WERI-Rb-1 (cell line): ENCODE measurements around the gene SLC13A3.

Experiments
- DNase-seq: peaks from one replicate; pipeline ENCODE4 v3.0.0-alpha.2; 2020
- H3K27ac ChIP-seq: fragments of 250-450 bp; sonication (Bioruptor Pico); 2 replicates; pipeline ENCODE4 v1.5.1; 2020; ENCODE audit warnings: mild to moderate bottlenecking, moderate library complexity
- H3K27me3 ChIP-seq: fragments of 250-450 bp; sonication (Bioruptor Pico); 2 replicates; pipeline ENCODE4 v1.5.1; 2021; ENCODE audit warnings: mild to moderate bottlenecking, low read depth, moderate library complexity; ENCODE audit not compliant: insufficient read depth, severe bottlenecking
- H3K36me3 ChIP-seq: fragments of 250-450 bp; sonication (Bioruptor Pico); 2 replicates; pipeline ENCODE4 v1.5.1; 2020; ENCODE audit warnings: mild to moderate bottlenecking, moderate library complexity
- H3K4me3 ChIP-seq: 2 replicates; pipeline ENCODE4 v1.5.1; 2011; ENCODE audit warnings: low read depth, mild to moderate bottlenecking, control low read depth, low read length
- H3K9me3 ChIP-seq: fragments of 250-450 bp; sonication (Bioruptor Pico); 2 replicates; pipeline ENCODE4 v1.5.1; 2021; ENCODE audit warnings: mild to moderate bottlenecking, moderate library complexity; ENCODE audit not compliant: severe bottlenecking
- TF ChIP-seq, protein P1 (sequence below): IDR thresholded peaks from 2 replicates; pipeline ENCODE4 v1.5.1; 2011; ENCODE audit warnings: low read depth, mild to moderate bottlenecking, control low read depth, inconsistent platforms, low read length

SLC13A3 gene

DNA sequence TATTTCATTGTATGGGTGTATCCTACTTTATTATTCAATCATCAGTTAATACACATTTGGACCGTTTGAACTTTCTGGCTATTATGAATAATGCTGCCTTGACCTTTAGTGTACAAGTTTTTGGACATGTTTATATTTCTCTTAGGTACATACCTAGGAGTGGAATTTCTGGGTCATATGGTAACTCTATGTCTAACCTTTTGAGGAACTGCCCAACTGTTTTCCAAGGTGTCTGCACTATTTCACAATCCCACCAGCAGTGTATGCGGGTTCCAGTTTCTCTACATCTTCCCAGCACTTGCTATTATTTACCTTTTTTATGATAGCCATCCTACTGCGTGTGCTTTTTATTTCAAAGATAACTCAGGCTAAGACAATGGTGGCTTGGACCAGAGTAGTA is 14.3 kb upstream of the SLC13A3 start:
- Histone ChIP-seq H3K27ac (no peak overlapping the region), H3K4me3 (no peak overlapping the region), H3K9me3 (no peaks in the 10 kb centered on the region), H3K27me3 (no peaks in the 10 kb centered on the region), H3K36me3 (no peaks in the 10 kb centered on the region)
- TF ChIP-seq, protein P1, sequence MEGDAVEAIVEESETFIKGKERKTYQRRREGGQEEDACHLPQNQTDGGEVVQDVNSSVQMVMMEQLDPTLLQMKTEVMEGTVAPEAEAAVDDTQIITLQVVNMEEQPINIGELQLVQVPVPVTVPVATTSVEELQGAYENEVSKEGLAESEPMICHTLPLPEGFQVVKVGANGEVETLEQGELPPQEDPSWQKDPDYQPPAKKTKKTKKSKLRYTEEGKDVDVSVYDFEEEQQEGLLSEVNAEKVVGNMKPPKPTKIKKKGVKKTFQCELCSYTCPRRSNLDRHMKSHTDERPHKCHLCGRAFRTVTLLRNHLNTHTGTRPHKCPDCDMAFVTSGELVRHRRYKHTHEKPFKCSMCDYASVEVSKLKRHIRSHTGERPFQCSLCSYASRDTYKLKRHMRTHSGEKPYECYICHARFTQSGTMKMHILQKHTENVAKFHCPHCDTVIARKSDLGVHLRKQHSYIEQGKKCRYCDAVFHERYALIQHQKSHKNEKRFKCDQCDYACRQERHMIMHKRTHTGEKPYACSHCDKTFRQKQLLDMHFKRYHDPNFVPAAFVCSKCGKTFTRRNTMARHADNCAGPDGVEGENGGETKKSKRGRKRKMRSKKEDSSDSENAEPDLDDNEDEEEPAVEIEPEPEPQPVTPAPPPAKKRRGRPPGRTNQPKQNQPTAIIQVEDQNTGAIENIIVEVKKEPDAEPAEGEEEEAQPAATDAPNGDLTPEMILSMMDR: no peak
- no peak for DNase-seq

DNA sequence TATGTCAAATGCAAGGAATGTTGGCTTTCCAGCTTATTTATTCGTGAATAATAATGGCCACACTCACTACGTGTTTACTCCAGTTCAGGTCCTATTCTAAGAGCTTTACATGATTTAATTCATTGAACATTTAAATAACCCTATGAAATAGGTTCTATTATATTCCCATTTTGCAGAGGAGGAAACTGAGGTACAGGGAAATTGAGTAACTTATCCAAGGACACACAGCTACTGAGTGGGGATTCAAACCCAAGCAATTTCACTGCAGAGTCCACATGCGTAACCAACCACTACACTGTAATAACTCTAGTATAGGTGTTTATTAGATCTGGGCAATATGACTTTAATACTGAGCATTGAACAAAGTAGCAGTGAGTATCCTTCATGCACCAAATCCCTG is 12.3 kb upstream of the SLC13A3 start:
- TF ChIP-seq, protein P1: no peak
- DNase-seq: no peak
- H3K9me3 ChIP-seq: no peaks in the 10 kb centered on the region
- no peak overlapping the region for H3K4me3 ChIP-seq
- no peaks in the 10 kb centered on the region for H3K36me3 ChIP-seq
- H3K27ac ChIP-seq: no peak overlapping the region
- H3K27me3 ChIP-seq: no peaks in the 10 kb centered on the region

DNA sequence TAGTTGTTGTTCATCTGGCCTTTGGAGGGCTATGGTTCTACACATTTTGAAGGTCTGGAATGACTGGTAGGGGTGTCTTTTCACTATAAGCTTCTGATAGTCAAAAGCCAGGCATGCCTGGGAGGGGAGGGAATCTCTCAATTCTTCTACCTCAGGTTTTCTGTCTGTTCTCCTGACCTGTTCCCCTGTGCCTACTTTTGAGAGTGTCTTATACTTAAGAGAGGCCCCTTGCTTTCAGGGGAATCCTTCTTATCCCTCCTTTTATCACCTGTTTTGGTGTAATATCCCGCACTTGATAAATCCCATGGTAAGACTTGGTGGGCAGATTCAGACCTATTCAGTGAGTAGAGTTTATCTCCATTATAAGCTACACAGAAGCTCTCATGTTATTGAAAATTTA is 10.4 kb upstream of the SLC13A3 start:
- no peaks in the 10 kb centered on the region for H3K9me3 ChIP-seq
- no peak overlapping the region for H3K4me3 ChIP-seq
- no peaks in the 10 kb centered on the region for H3K36me3 ChIP-seq
- TF ChIP-seq, protein P1: no peak
- H3K27ac ChIP-seq: no peak overlapping the region
- no peak for DNase-seq
- H3K27me3 ChIP-seq: no peaks in the 10 kb centered on the region

GRCh38 chr20:46660487-46660886 is 9.2 kb upstream of the SLC13A3 start:
- H3K9me3 ChIP-seq: no peaks in the 10 kb centered on the region

DNA sequence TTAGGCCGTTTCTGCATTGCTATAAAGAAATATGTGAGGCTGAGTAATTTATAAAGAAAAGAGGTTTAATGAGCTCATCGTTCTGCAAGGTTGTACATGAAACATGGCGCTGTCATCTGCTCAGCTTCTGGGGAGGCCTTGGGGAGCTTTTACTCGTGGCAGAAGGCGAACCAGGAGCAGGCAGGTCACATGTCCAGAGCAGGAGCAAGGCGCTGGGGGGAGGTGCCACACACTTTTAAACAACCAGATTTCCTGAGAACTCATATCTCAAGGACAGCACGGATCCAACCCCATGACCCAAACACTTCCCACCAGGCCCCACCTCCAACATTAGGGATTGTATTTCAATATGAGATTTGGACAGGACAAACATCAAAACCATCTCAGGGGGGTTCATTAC is 6.4 kb upstream of the SLC13A3 start:
- Histone ChIP-seq H3K4me3 (no peak overlapping the region), H3K36me3 (no peaks in the 10 kb centered on the region), H3K27ac (no peak overlapping the region), H3K27me3 (no peaks in the 10 kb centered on the region), H3K9me3 (no peaks in the 10 kb centered on the region)
- DNase-seq: no peak
- TF ChIP-seq, protein P1: no peak

More at GRCh38 chr20:46660487-46660886, 9.2 kb upstream of the SLC13A3 start:
- Histone ChIP-seq H3K4me3 (no peak overlapping the region), H3K36me3 (no peaks in the 10 kb centered on the region), H3K27ac (no peak overlapping the region), H3K27me3 (no peaks in the 10 kb centered on the region)
- TF ChIP-seq, protein P1: no peak
- DNase-seq: no peak

GRCh38 chr20:46657137-46657536 is 5.9 kb upstream of the SLC13A3 start:
- no peak for DNase-seq
- Histone ChIP-seq H3K27ac (no peak overlapping the region), H3K36me3 (no peaks in the 10 kb centered on the region), H3K4me3 (no peak overlapping the region), H3K27me3 (no peaks in the 10 kb centered on the region), H3K9me3 (no peaks in the 10 kb centered on the region)
- TF ChIP-seq, protein P1: no peak
